Lower lobe of right lung (tissue), 2 donors: ENCODE results near the gene CTBP1. TPM values are rescaled to one million over a fixed set of nuclear protein-coding genes. Genes with fewer than 3 reads are reported as not detected.

Experiments
- ATAC-seq, 2 donors: fragments of 200-7000 bp; cut with Tn5 transposase; one replicate each; pipeline ENCODE4 v1.9.1; 2020 to 2022; ENCODE audit warnings: mild to moderate bottlenecking in 2 of 2, moderate library complexity in 2 of 2
- DNase-seq: peaks from one replicate; pipeline ENCODE4 v3.0.0-alpha.2; 2020
- H3K27ac ChIP-seq: fragments of 200-600 bp; one replicate; pipeline ENCODE4 v1.8.0; 2022
- H3K27me3 ChIP-seq: fragments of 200-600 bp; one replicate; pipeline ENCODE4 v1.8.0; 2022; ENCODE audit warnings: low read depth
- H3K36me3 ChIP-seq: fragments of 200-600 bp; one replicate; pipeline ENCODE4 v1.8.0; 2022; ENCODE audit warnings: mild to moderate bottlenecking
- H3K4me1 ChIP-seq: fragments of 200-600 bp; one replicate; pipeline ENCODE4 v1.8.0; 2022
- H3K4me3 ChIP-seq: fragments of 200-600 bp; one replicate; pipeline ENCODE4 v1.8.0; 2022; ENCODE audit warnings: mild to moderate bottlenecking
- H3K9me3 ChIP-seq: fragments of 200-600 bp; one replicate; pipeline ENCODE4 v1.8.0; 2022
- intact Hi-C: fragments of 100-400 bp; cut with DNase I; formaldehyde crosslinking; loops from one replicate; pipeline ENCODE4 v1.11.0; 2022
- total RNA-seq: library from RNA; stranded (reverse); fragmentation: NEBNext Ultra II Directional; extraction: Animal tissue kit (Norgen Biotek cat#: 25700); gene quantifications from one replicate; pipeline ENCODE4 v1.2.1, GENCODE V29; 2021
- TF ChIP-seq, protein P1 (sequence below): fragments of 200-600 bp; IDR thresholded peaks from one replicate; pipeline ENCODE4 v1.8.0; 2022; ENCODE audit warnings: antibody characterized with exemption, mild to moderate bottlenecking
- donor health status: DM: no; HTN: yes; CAD: no; lungs with severe emphysema.

Gene CTBP1
- total RNA-seq, 1 donor from 2014 or later: 165 TPM

DNA sequence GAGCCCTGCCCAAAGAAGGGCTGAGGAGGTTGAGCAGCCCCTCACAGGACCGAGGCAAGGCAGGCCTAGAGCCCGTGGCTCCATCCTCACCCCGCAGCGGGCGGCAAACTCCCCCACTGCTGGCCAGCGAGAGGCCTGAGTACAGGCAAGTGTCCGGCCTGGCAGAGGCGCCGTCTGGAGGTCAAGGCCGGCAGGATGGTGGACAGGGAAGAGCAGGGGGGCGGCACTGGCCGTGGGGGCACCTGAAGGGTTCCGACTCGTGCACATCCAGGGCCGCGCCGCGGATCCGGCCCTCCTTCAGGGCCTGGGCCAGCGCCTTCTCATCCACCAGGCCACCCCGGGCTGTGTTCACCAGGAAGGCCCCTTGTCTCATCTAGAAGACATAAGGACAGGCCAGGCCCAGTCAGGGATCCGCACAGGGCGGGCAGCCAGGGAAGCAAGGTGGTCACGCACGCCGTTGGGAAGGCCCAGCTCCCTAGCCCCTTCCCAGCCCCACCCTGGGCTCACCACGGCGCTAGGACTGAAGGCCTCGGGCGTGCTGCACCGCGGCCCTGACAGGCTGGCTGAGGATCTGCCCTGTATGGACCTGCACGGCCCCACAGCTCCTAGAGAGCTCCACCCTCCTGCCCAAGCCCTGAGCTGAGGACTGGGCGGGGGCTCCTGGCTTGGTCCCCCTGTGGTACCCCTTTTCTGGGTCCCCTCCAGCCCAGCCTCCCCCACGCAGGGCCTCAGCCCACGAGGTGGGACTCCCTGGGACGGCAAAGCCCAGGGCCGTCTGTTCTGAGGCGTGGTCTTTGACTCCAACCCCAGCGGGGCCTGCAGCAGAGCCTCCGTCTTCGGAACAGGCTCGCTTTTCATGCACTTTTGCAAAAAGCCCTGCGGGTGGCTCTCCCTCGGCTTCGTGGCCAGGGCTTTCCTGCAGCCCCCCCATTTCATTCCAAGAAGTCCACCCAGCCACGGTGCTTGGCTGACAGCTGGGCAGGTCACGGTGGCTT, 34.5 kb downstream of the CTBP1 start:
- H3K27ac ChIP-seq: no peak overlapping the region
- DNase-seq: no peak
- peaks cover 67% of the 10 kb centered on the region for H3K36me3 ChIP-seq
- TF ChIP-seq, protein P1, sequence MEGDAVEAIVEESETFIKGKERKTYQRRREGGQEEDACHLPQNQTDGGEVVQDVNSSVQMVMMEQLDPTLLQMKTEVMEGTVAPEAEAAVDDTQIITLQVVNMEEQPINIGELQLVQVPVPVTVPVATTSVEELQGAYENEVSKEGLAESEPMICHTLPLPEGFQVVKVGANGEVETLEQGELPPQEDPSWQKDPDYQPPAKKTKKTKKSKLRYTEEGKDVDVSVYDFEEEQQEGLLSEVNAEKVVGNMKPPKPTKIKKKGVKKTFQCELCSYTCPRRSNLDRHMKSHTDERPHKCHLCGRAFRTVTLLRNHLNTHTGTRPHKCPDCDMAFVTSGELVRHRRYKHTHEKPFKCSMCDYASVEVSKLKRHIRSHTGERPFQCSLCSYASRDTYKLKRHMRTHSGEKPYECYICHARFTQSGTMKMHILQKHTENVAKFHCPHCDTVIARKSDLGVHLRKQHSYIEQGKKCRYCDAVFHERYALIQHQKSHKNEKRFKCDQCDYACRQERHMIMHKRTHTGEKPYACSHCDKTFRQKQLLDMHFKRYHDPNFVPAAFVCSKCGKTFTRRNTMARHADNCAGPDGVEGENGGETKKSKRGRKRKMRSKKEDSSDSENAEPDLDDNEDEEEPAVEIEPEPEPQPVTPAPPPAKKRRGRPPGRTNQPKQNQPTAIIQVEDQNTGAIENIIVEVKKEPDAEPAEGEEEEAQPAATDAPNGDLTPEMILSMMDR: no peak
- no peak for ATAC-seq
- intact Hi-C loops: no loop called here
- no peaks in the 10 kb centered on the region for H3K9me3 ChIP-seq
- no peak overlapping the region for H3K4me3 ChIP-seq
- no peaks in the 10 kb centered on the region for H3K27me3 ChIP-seq
- peaks cover 71% of the 10 kb centered on the region for H3K4me1 ChIP-seq

DNA sequence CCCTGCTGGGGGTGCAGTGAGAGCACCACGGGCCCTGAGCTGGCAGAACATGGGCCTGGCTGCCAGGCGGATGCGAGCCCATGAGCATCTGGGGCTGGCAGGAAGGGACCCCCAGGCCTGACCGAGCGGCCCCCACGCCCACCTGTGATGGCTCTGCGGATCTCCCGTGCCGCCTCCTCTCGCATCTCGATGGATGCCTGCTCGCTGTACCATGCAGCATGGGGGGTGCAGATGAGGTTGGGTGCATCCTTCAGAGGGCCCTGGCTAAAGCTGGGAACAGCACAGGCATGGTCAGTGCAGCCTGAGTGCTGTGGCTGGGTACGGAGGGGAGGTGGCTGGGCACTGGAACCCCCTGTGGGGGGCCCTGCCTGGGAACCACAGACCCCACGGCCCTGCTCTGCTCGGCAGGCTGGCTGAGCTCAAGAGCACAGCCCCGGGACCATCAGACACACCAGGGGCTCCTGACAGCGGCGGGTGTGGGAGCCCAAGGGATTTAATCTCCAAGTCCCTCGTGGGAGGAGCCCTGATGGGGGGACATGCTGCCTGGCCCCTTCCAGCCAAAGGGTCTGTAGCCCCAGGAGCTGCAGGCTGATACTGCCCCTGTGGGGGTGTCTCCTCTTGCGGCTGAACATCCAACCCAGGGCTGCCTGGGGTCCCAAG, 35.5 kb downstream of the CTBP1 start:
- TF ChIP-seq, protein P1: no peak
- H3K27me3 ChIP-seq: no peaks in the 10 kb centered on the region
- no peak for DNase-seq
- H3K4me3 ChIP-seq: no peak overlapping the region
- peaks cover 67% of the 10 kb centered on the region for H3K36me3 ChIP-seq
- intact Hi-C loops: no loop called here
- H3K27ac ChIP-seq: no peak overlapping the region
- peaks cover 71% of the 10 kb centered on the region for H3K4me1 ChIP-seq
- ATAC-seq: no peak
- no peaks in the 10 kb centered on the region for H3K9me3 ChIP-seq

DNA sequence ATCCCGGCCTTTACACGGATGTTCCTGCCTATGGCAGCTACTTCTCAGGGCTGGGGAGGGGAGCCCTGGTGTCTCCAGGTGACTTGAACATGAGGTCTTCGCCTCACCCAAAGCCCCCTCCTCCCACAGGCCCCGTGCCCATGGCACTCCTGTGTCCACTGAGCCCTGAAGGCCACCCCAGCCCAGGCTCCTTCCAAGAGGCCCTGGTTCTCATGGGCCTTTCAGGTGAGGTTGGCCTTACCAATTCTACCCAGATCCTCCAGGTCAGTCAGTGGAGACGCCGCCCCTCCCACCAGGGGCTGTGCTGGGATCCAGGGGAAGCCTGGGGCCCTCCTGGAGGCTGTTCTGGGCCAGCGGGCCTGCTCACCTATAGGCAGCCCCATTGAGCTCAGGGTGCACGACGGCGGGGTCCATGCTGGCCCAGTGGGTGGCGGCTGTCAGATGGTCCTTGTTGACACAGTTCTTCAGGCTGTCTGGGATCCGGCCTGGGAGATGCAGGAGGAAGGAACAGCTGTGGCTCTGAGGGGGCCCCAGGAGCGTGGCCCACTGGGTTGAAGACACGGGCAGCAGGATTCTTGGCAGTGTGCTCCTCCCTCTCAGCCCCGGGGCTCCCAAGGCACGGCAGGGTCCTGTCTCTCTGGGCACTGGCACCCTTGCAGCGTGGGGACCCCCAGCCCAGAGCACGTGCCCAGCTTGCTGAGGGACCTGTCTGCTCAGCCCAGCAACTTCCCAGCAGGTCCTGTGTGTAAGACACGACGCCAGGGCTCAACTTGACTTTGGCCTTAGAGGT, 36.2 kb downstream of the CTBP1 start:
- Histone ChIP-seq H3K9me3 (no peaks in the 10 kb centered on the region), H3K27ac (no peak overlapping the region), H3K4me1 (peaks cover 71% of the 10 kb centered on the region), H3K36me3 (peaks cover 64% of the 10 kb centered on the region), H3K4me3 (no peak overlapping the region), H3K27me3 (no peaks in the 10 kb centered on the region)
- ATAC-seq (no peak), DNase-seq (peak; percentile 43)
- TF ChIP-seq, protein P1: no peak
- intact Hi-C loops: no loop called here

DNA sequence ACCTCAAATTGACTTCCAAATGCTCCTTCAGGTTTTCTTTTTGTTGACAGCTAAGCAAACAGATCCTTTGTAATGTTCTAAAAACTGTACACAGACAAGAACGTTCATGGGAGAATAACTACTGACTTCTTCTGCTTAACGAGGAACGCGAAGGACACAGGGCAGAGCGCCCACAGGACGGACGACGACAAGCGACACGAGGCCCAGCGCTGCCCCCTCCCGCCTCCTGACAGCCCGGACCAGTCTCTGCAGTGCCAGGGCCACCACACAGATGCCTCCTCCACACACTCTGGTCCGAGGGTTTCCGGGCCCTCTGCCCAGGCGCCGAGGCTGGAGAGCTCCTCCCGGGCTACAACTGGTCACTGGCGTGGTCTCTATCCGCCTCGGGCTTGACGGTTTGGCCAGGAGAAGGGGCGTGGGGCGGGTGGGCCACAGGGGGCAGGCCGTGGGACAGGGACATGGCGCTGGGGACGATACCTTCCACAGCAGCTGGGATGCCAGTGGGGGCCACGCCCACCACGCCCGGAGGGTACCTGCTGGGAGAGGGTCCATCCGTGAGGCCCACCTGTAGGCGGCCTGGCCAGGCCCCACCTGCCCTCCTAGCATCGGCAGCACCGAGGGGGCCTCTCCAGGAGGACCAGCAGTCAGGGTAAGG, 36.9 kb downstream of the CTBP1 start:
- peaks cover 72% of the 10 kb centered on the region for H3K4me1 ChIP-seq
- peaks cover 62% of the 10 kb centered on the region for H3K36me3 ChIP-seq
- H3K4me3 ChIP-seq: no peak overlapping the region
- H3K27me3 ChIP-seq: no peaks in the 10 kb centered on the region
- DNase-seq (peak; percentile 51), ATAC-seq (no peak)
- intact Hi-C loops: no loop called here
- TF ChIP-seq, protein P1: no peak
- no peaks in the 10 kb centered on the region for H3K9me3 ChIP-seq
- H3K27ac ChIP-seq: peak overlapping the region; percentile 18

GRCh38 chr4:1211371-1211770, 37.6 kb downstream of the CTBP1 start:
- TF ChIP-seq, protein P1: no peak
- intact Hi-C loops: no loop called here
- no peak overlapping the region for H3K4me3 ChIP-seq
- peaks cover 58% of the 10 kb centered on the region for H3K36me3 ChIP-seq
- no peaks in the 10 kb centered on the region for H3K27me3 ChIP-seq
- H3K27ac ChIP-seq: no peak overlapping the region
- ATAC-seq (no peak), DNase-seq (peak; percentile 30)
- no peaks in the 10 kb centered on the region for H3K9me3 ChIP-seq
- peaks cover 67% of the 10 kb centered on the region for H3K4me1 ChIP-seq
